Transverse colon (tissue), 4 donors: Measurements from ENCODE around the gene TP73. TPM values are rescaled to one million over a fixed set of nuclear protein-coding genes. Genes with fewer than 3 reads are reported as not detected.

Source experiments
- DNase-seq: peaks from one replicate; pipeline ENCODE4 v3.0.0-alpha.2; 2019
- H3K27ac ChIP-seq, 4 donors: fragments of 200-600 bp; sonication (generic); 2 replicates each; pipeline ENCODE4 v1.5.1; 2016 to 2018; ENCODE audit warnings: inconsistent platforms in 4 of 4
- H3K27me3 ChIP-seq: fragments of 200-600 bp; sonication (generic); 2 replicates; pipeline ENCODE4 v1.5.1; 2017; ENCODE audit warnings: inconsistent platforms
- H3K36me3 ChIP-seq, 4 donors: fragments of 200-600 bp; sonication (generic); 2 replicates each; pipeline ENCODE4 v1.5.1; 2017 to 2019; ENCODE audit warnings: inconsistent platforms in 4 of 4
- H3K4me1 ChIP-seq, 4 donors: fragments of 200-600 bp; sonication (generic); 2 replicates each; pipeline ENCODE4 v1.5.1; 2017 to 2020; ENCODE audit warnings: inconsistent platforms in 4 of 4
- H3K4me3 ChIP-seq, 4 donors: fragments of 200-600 bp; sonication (generic); 1 replicate in 1 of 4; 2 replicates in 3 of 4; pipeline versions ENCODE4 v1.5.1 to v1.6.1; 2017 to 2019; ENCODE audit warnings: inconsistent platforms in 4 of 4
- H3K9me3 ChIP-seq, 2 donors: fragments of 200-600 bp; sonication (generic); 2 replicates each; pipeline ENCODE4 v1.5.1; 2017 to 2019; ENCODE audit warnings: inconsistent platforms in 2 of 2
- CTCF ChIP-seq, 5 experiments: fragments of 200-600 bp in 3 of 5; fragments of 450-650 bp in 2 of 5; sonication (generic) in 3 of 5; IDR thresholded peaks; 1 replicate in 2 of 5; 2 replicates in 3 of 5; pipeline ENCODE4 v1.5.1; 2016 to 2017; ENCODE audit warnings: antibody characterized with exemption in 5 of 5, inconsistent platforms in 3 of 5, mild to moderate bottlenecking in 2 of 5, moderate library complexity in 1 of 5
- EP300 ChIP-seq: sonication (generic); formaldehyde crosslinking; IDR thresholded peaks from one replicate; pipeline ENCODE4 v1.6.1; 2017; ENCODE audit warnings: antibody characterized with exemption, low read depth
- POLR2A ChIP-seq: fragments of 450-650 bp; IDR thresholded peaks from one replicate; pipeline ENCODE4 v1.6.1; 2016; ENCODE audit warnings: antibody characterized with exemption, mild to moderate bottlenecking, moderate library complexity
- POLR2AphosphoS5 ChIP-seq, 3 donors: sonication (generic); formaldehyde crosslinking; IDR thresholded peaks; one replicate each; pipeline ENCODE4 v1.6.1; 2016; ENCODE audit warnings: antibody characterized with exemption in 3 of 3
- WGBS, 2 donors: methylation state at CpG; one replicate each; pipeline ENCODE4 v1.1.5; 2018; ENCODE audit warnings: low coverage in 1 of 2; 5-methylcytosine and 5-hydroxymethylcytosine counted together
- in situ Hi-C, 4 donors: fragments of 200-750 bp; cut with MboI; loops; one replicate each; pipeline versions ENCODE4 v1.15.0 to v1.15.1; 2017; ENCODE audit warnings: low sequenced_read_pairs in 3 of 4, low pct_ligation_motif_present in 1 of 4, low pct_unique_long_range_greater_than_20kb in 1 of 4
- intact Hi-C: fragments of 100-400 bp; cut with DNase I; formaldehyde crosslinking; loops from one replicate; pipeline ENCODE4 v1.15.1; 2023; ENCODE audit warnings: low total_unique reads
- total RNA-seq, 4 donors: library from RNA; depleted of rRNA; stranded (reverse); fragments of >200 nt; gene quantifications; one replicate each; pipeline ENCODE4 v1.1.0, GENCODE V29; 2016

Gene TP73
- total RNA-seq, 4 donors from 2014 or later: 0.20 to 0.32 TPM; not detected in 2

GRCh38 chr1:3700631-3701030 lies 48.3 kb downstream of the TP73 start:
- peaks cover 0 to 4% (median 3%) of the 10 kb centered on the region in 4 donors for H3K4me1 ChIP-seq
- TF ChIP-seq POLR2AphosphoS5 (IDR thresholded peaks at IDR 0.05) (no peak), CTCF (IDR thresholded peaks at IDR 0.05) (no peak), POLR2A (no peak), EP300 (no peak)
- H3K4me3 ChIP-seq: no peak overlapping the region
- intact Hi-C loops (no loop called here), in situ Hi-C loops (no loop called here)
- H3K27ac ChIP-seq: no peak overlapping the region
- WGBS, 2 donors: 78 to 83% methylated on average over 3 to 10 of the region's 10 CpGs
- no peak for DNase-seq
- no peaks in the 10 kb centered on the region for H3K9me3 ChIP-seq
- H3K27me3 ChIP-seq: peaks cover 41% of the 10 kb centered on the region
- H3K36me3 ChIP-seq: no peaks in the 10 kb centered on the region

GRCh38 chr1:3702528-3702927 lies 50.2 kb downstream of the TP73 start:
- TF ChIP-seq POLR2AphosphoS5 (IDR thresholded peaks at IDR 0.05): no peak
- TF ChIP-seq EP300: no peak
- no peak for TF ChIP-seq CTCF (IDR thresholded peaks at IDR 0.05)
- no peak for TF ChIP-seq POLR2A
- no peaks in the 10 kb centered on the region for H3K36me3 ChIP-seq
- intact Hi-C loops (no loop called here), in situ Hi-C loops (no loop called here)
- H3K27me3 ChIP-seq: peaks cover 37% of the 10 kb centered on the region
- no peaks in the 10 kb centered on the region for H3K9me3 ChIP-seq
- 69% methylated on average over 19 of the region's 19 CpGs; no CpG with 5 or more reads in 1 of the 2 donors for WGBS, 2 donors
- DNase-seq: no peak
- H3K4me1 ChIP-seq: no peaks in the 10 kb centered on the region
- H3K27ac ChIP-seq: no peak overlapping the region
- no peak overlapping the region for H3K4me3 ChIP-seq

GRCh38 chr1:3702990-3703728 lies 50.8 kb downstream of the TP73 start:
- Histone ChIP-seq H3K9me3 (no peaks in the 10 kb centered on the region), H3K4me1 (no peaks in the 10 kb centered on the region), H3K36me3 (no peaks in the 10 kb centered on the region), H3K4me3 (no peak overlapping the region), H3K27ac (no peak overlapping the region), H3K27me3 (peaks cover 39% of the 10 kb centered on the region)
- in situ Hi-C loops (no loop called here), intact Hi-C loops (no loop called here)
- no peak for DNase-seq
- WGBS, 2 donors: 63 to 100% methylated on average over 1 to 15 of the region's 21 CpGs
- TF ChIP-seq POLR2A (no peak), EP300 (no peak), POLR2AphosphoS5 (IDR thresholded peaks at IDR 0.05) (no peak), CTCF (IDR thresholded peaks at IDR 0.05) (no peak)

- H3K9me3 ChIP-seq: no peaks in the 10 kb centered on the region
- no peak for TF ChIP-seq POLR2A
- no peak for TF ChIP-seq CTCF (IDR thresholded peaks at IDR 0.05)
- TF ChIP-seq EP300: no peak
- peaks cover 39% of the 10 kb centered on the region for H3K27me3 ChIP-seq
- intact Hi-C loops: no loop called here
- no peak overlapping the region for H3K4me3 ChIP-seq
- DNase-seq: no peak
- H3K36me3 ChIP-seq: no peaks in the 10 kb centered on the region
- WGBS, 2 donors: 35 to 56% methylated on average over 2 to 28 of the region's 28 CpGs
- in situ Hi-C loops: no loop called here
- H3K4me1 ChIP-seq: no peaks in the 10 kb centered on the region
- H3K27ac ChIP-seq: no peak overlapping the region
These were observed 51.6 kb downstream of the TP73 start for GRCh38 chr1:3703786-3704371.
